GM10248 (cell line): ENCODE results near the gene GAMT.

Source experiments
- CTCF ChIA-PET: fragments of 300-600 bp; sonication (Branson Sonifier 250); formaldehyde crosslinking; extraction: SDS; loops from one replicate; lab custom pipeline; 2021; ENCODE audit warnings: antibody characterized with exemption; lab: Yijun Ruan, JAX
- POLR2A ChIA-PET: fragments of 350-650 bp; sonication (Branson Sonifier 250); formaldehyde crosslinking; extraction: SDS; loops from one replicate; lab custom pipeline; 2020; ENCODE audit warnings: antibody characterized with exemption; lab: Yijun Ruan, JAX
- DNase-seq: peaks from one replicate; pipeline ENCODE4 v3.0.0; 2012; ENCODE audit errors: extremely low spot score
- CTCF ChIP-seq: IDR thresholded peaks from 2 replicates; pipeline ENCODE4 v1.5.1; 2012; ENCODE audit warnings: mild to moderate bottlenecking, low read depth; ENCODE audit errors: extremely low read depth, missing control alignments, control extremely low read depth

Gene GAMT

GRCh38 chr19:1360126-1360817, 41.1 kb downstream of the GAMT start:
- DNase-seq: no peak
- CTCF ChIA-PET: no interaction called here
- POLR2A ChIA-PET: no interaction called here
- no peak for TF ChIP-seq CTCF

GRCh38 chr19:1357531-1358109, 43.7 kb downstream of the GAMT start:
- TF ChIP-seq CTCF: no peak
- CTCF ChIA-PET: interaction anchor here (0.7 to 1.6 kb wide), 3 partner anchors 14 to 78 kb away, joined by 4 to 5 read pairs (median 4); no protein-coding TSS in a partner anchor
- POLR2A ChIA-PET: no interaction called here
- DNase-seq: no peak

GRCh38 chr19:1356508-1356865, 44.9 kb downstream of the GAMT start:
- CTCF ChIA-PET: interaction anchor here (0.9 kb wide), 1 partner anchor 77 kb away, joined by 3 read pairs; no protein-coding TSS in a partner anchor

GRCh38 chr19:1355568-1356507, 45.5 kb downstream of the GAMT start:
- ChIA-PET CTCF (interaction anchor here (0.9 kb wide), 1 partner anchor 76 kb away, joined by 3 read pairs; no protein-coding TSS in a partner anchor), POLR2A (interaction anchor here (0.6 to 0.7 kb wide), 2 partner anchors 47 to 224 kb away, joined by 7 to 8 read pairs; no protein-coding TSS in a partner anchor)
- peak; percentile 42 for DNase-seq

More at GRCh38 chr19:1356508-1356865, 44.9 kb downstream of the GAMT start:
- POLR2A ChIA-PET: no interaction called here
- no peak for TF ChIP-seq CTCF
- no peak for DNase-seq

GRCh38 chr19:1354970-1355567, 46.3 kb downstream of the GAMT start:
- no peak for TF ChIP-seq CTCF
- POLR2A ChIA-PET: interaction anchor here (1.2 kb wide), 1 partner anchor 81 kb away, joined by 5 read pairs; no protein-coding TSS in a partner anchor
- peak; percentile 81 for DNase-seq
- CTCF ChIA-PET: interaction anchor here (1.2 to 1.6 kb wide), 5 partner anchors 9 to 111 kb away, joined by 3 to 7 read pairs (median 4); no protein-coding TSS in a partner anchor

More at GRCh38 chr19:1355568-1356507, 45.5 kb downstream of the GAMT start:
- no peak for TF ChIP-seq CTCF
